GM21367 (cell line): ENCODE results near the gene ARL4A.
"Not testable (repeated sequence)": the region's sequence is repeated elsewhere in the genome, so short reads cannot be mapped to it uniquely, and the experiment has no call there.

Experiments used
- ATAC-seq: cut with Tn5 transposase; IDR thresholded peaks from one replicate; pipeline ENCODE4 v1.9.1; 2021; ENCODE audit not compliant: unreplicated experiment

Gene ARL4A, protein sequence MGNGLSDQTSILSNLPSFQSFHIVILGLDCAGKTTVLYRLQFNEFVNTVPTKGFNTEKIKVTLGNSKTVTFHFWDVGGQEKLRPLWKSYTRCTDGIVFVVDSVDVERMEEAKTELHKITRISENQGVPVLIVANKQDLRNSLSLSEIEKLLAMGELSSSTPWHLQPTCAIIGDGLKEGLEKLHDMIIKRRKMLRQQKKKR

GRCh38 chr7:12686891-12687717 lies at the start of gene ARL4A:
Gene ARL4A, plus strand, starts transcription at chr7:12687633. Its CDS starts 622 bp downstream, at chr7:12688255.
- ATAC-seq: peak; percentile 80

GRCh38 chr7:12637819-12638592 lies 49.4 kb upstream of the ARL4A start:
- ATAC-seq: peak; percentile 56

GRCh38 chr7:12638851-12639456 lies 48.5 kb upstream of the ARL4A start:
- peak; percentile 35 for ATAC-seq

DNA sequence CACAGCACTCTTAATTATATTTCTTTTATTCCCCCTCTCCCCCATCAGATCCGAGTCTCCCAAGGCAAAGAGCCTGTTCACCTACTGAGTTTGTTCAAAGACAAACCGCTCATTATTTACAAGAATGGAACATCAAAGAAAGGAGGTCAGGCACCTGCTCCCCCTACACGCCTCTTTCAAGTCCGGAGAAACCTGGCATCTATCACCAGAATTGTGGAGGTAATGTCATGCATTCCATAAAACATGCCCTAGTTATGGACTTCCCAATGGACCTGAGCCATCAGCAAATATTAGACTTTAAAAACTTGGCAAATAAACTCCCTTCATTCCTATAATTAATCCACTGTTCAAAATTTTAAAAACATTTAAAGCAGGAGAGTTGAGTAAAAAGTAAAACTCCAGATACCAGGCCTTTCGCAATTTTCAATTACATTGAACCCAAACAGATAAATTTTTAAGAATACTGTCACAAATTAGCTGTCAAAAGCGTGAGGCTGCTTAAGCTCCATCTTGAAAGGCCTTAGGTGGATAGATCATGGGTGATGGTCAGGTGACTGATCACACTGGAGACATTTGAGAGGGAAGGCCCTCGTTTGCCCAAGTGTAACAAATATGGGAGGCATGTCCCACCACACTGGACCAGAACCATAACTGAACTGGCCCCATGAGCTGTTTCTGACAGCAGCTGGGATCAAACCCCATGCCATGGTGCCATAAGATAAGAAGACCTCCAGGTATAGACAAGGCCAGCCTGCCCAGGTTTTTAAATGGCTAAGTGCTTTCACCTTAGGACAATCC lies 46.9 kb upstream of the ARL4A start:
- no peak for ATAC-seq

DNA sequence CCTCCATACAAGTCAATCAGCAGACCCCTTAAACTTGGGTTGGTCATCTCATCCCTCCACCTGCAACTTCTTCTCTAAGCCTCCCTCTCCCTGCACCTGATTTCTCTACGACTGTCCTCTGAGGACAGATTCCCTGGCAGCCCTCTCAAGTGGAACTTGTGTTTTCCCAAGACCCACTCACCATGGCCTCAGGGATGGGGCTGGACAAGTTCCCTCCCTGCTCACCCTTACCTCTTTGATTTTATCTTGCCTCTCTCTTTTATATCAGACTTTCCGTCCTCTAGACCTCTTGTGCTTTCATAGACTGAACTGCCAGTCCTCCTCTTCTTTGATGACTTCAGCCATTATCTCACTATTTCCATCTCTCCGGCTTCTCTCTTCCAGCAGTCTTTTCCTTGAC lies 46.2 kb upstream of the ARL4A start:
- no peak for ATAC-seq

DNA sequence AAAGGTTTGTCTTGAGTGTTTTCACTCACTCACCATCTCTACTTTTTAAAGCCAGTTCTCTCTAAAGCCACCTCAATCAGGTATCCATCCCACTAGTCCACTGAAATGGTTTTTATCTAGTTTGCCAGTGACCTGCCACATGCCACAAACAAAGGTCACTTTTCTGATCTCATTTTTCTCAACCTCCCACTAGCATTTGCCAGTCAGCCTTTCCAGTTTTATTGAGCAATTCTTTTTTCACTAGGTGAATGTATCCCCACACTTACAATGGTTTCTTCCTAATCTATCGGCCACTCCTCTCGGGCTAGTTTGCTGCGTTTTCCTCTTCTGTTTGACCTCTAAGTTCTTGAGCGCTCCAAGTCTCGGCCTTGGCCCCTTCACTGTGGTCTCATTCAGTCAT lies 44.9 kb upstream of the ARL4A start:
- no peak for ATAC-seq

GRCh38 chr7:12643001-12643643 lies 44.3 kb upstream of the ARL4A start:
- ATAC-seq: no peak

DNA sequence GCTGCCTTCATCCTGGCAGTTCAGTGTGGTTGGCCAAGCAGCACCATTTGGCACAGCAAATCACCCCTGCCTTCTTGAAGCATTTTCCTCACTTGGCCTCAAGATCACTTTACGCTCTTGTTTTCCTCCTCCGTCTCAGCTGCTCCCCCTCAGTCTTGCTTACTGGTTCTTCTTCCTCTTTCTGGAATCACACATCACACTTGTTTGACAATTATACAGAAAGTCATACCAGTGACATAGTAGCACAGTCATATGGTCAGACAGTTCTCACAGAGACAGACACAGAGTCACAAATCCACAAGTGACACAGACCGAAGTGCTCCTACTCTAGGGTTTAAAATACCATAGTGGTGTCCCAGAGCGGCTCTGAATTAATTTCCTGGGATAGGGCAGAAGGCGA lies 43.8 kb upstream of the ARL4A start:
- ATAC-seq: peak; percentile 40

- ATAC-seq: not testable (repeated sequence)
Measured at GRCh38 chr7:12645212-12645611, 42.2 kb upstream of the ARL4A start.

DNA sequence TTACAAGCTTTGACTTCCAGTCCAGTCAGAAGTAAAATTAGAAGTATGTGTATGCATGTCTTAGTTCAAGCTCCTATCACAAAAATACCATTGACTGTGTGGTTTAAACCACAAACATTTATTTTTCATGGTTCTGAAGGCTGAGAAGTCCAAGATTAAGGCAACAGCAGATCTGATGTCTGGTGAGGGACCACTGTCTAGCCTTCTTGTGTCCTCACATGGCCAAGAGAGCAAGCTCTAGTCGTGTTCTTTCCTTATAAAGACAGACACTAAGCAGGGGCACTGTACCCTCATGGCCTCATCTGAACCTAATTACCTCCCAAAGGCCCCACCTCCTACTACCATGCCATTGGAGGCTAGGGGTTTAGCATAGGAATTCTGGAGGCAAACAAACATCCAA lies 41.3 kb upstream of the ARL4A start:
- ATAC-seq: no peak

- no peak for ATAC-seq
Measured at GRCh38 chr7:12647364-12648219, 39.8 kb upstream of the ARL4A start.

- ATAC-seq: no peak
Measured at GRCh38 chr7:12648704-12649261, 38.6 kb upstream of the ARL4A start.

- no peak for ATAC-seq
Measured at GRCh38 chr7:12649348-12649747, 38.1 kb upstream of the ARL4A start.

DNA sequence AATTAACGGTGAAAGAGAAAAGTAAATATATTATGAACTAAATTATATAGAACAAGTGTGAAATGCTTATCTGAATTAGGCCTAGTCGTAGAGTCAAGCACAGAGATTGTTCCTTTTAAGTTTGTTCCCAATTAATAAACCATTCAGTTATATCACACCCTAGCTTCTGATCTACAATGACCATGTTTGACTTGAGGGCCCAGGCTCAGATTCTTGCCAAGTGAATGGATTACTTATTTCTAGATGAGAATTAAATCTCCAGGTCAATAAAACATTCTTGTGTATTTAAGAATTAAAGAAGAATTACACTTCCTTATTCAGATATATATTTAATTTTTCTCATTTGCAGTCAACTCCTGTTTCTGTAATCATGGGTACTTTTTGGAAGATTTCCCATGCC lies 37.4 kb upstream of the ARL4A start:
- no peak for ATAC-seq

GRCh38 chr7:12653110-12653509 lies 34.3 kb upstream of the ARL4A start:
- no peak for ATAC-seq

- no peak for ATAC-seq
Measured at GRCh38 chr7:12653518-12653917, 33.9 kb upstream of the ARL4A start.

GRCh38 chr7:12655161-12655560 lies 32.3 kb upstream of the ARL4A start:
- no peak for ATAC-seq

DNA sequence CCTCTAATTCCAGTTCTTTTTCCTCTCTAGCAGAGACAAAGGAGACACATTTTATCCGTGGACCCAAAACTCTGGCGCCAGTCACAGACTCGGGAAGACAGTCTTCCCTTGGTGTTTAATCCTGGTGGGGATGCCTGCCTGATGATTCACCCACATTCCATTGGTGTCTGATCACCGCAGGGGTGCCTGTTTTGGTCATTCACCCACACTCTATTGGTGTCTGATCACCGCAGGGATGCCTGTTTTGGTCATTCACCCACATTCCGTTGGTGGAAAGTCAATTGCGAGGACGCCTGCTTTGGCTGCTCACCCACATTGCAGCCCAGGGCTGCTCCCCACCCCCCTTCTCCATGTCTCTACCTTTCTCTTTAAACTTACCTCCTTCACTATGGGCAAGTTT lies 27.0 kb upstream of the ARL4A start:
- ATAC-seq: not testable (repeated sequence)

DNA sequence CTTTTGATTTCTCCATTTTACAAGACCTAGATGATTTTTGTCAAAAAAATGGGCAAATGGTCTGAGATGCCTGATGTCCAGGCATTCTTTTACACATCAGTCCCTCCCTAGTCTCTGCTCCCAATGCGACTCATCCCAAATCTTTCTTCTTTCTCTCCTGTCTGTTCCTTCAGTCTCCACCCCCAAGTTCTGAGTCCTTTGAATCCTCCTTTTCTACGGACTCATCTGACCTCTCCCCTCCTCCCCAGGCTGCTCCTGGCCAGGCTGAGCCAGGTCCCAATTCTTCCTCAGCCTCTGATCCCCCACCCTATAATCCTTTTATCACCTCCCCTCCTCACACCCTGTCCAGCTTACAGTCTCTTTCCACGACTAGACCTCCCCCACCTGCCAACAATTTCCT lies 26.4 kb upstream of the ARL4A start:
- not testable (repeated sequence) for ATAC-seq
